NCI-H1417 (cell line): Measurements from ENCODE around the gene NCKAP5.
A peak's percentile ranks its signal among the peaks of the same experiment; 100 is the strongest.

Experiments used
- DNase-seq, 3 experiments: peaks; one replicate each; lab custom pipeline; 2025; lab: John Stamatoyannopoulos, UW

Gene NCKAP5

GRCh38 chr2:133380991-133381390 lies 187.3 kb downstream of the NCKAP5 start:
- DNase-seq, result no peak

DNA sequence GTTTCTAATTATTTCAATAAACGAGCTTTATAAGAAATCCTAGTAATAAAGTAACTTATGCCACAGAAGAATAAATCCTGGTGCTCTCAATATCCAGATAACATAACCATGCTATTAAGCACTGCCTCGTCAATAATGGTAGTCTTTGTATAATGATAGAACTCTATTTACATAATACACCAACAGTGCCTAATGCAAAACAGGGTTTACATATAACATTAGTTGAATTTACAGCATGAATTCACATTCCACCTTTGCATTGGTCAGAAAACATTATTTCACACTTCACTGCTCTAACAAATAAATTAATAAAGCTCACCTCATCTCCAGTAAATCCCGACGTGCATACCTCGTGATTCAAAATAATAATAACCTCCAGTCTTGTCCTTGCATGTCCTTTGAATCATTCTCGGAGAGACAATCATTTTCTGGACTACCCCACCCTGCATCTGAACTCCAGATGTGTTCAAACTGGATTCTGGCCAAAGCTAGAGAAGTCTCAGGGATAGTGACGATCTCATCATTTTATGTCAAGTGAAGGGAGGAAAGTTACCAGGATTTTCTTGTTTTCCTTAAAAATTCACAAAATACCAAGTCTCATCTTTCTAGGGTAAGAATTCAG lies 189.2 kb downstream of the NCKAP5 start:
- no peak for DNase-seq

DNA sequence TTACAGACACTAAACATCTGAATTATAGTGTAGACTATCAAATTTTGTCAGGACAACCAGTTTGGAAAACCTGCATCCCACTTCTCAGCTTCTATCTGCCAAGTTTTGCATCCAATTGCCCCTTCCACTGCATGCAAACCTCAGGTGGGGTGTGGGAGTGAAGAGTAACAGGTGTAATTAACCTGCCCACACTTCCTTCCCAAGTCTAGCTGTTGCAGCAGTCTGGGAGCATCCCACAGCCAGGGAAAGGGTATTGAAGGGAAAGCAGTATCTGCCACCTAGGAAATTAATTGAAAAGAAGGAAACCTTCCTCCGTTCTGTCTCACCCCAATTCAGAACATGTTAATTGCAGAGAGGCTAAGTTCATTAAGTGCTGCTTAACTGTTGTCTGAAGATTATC lies 189.9 kb downstream of the NCKAP5 start:
- DNase-seq, result no peak

GRCh38 chr2:133377599-133377998 lies 190.7 kb downstream of the NCKAP5 start:
- no peak for DNase-seq

DNA sequence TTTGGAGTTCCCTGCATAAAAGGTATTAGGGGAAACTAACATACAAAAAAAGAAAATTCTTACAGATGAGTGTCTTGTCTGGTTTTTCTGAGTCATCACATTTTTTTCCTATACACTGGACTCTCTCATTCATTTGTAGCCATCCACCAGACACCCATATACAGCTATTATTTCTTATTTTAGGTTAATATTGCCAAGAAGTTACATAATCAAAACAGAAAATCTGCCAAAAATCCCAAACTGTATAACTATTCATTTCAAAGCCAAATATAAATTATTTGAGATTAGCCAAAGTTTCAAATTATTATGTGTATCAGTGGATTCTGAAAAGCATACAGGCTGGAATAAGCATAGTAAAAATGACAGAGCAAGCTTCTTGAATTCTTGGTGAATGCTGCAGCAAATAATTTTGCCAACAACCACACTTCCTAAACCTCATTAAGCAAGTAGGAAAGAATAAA lies 191.2 kb downstream of the NCKAP5 start:
- DNase-seq, result no peak

- no peak for DNase-seq
Measured at GRCh38 chr2:133374781-133375180, 193.5 kb downstream of the NCKAP5 start.

- no peak for DNase-seq
Measured at GRCh38 chr2:133371286-133371685, 197.0 kb downstream of the NCKAP5 start.

- DNase-seq, result no peak
Measured at GRCh38 chr2:133369901-133370658, 198.2 kb downstream of the NCKAP5 start.

- DNase-seq, result no peak
Measured at GRCh38 chr2:133365117-133365516, 203.1 kb downstream of the NCKAP5 start.

DNA sequence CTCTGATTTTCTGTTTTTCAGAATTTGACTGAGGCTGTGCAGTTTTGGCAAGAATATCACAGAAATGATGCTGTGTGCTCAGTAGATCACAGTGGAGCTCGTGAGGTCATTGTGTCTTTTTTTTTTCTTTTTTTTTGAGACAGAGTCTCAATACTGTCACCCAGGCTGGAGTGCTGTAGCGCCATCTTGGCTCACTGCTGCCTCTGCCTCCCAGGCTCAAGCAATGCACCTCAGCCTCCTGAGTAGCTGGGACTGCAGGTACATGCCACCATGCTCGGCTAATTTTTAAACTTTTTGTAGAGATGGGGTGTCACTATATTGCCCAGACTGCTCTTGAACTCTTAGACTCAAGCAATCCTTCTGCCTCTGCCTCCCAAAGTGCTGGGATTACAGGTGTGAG lies 203.6 kb downstream of the NCKAP5 start:
- no peak for DNase-seq

DNA sequence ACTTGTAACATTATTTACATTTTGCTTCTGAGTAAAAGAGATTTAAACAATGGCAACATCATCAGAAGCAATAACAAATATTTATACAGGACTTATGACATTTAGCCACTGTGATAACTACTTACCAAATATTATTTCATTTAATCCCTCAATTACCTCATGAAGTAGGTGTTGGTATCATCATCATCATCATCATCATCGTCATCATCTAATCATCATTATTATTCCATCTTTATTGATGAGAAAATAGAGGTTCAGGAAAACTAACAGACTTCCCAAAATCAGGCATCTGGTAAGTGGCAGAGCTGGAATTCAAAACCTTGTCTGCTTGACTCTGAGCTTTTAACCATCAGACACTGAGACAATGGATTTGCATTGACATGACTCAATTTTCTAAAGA lies 204.4 kb downstream of the NCKAP5 start:
- DNase-seq, result no peak

DNA sequence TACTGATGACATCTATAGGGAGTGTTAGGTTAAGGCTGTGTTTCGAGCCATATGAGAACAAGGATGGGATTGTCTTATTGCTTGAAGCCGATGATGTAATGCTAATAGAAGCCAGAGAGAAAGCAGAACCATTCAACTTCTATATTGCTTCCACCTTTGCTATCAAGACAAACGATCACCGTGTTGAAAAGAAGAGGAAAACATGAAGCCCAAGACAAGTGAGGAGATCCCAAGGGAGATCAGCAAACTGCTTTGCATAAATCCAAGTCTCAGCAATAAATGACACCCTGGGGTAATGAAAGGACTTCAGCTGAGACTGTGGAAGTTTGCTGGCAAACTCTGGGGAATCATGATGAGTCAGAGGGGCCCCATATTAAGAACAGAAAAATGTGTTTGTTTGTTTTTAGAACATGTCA lies 206.2 kb downstream of the NCKAP5 start:
- DNase-seq, result no peak

DNA sequence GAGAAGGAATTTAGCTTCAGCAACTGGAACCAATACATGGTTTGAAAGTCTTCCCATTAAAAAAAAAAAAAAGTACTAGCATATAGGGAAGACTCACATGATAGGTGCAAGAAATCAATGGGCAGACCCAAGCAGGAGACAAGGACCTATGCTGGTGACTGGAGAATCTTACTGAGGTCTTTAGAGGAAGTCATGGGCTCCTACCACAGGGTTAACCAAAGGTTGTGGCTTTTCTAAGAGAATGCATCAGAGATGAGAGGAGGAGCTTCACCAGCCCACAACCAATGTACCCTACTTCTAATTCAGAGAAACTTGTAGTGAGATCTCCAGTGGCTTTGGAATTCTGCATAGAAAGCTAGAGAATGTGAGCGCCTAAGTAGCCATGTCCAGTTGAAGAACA lies 207.4 kb downstream of the NCKAP5 start:
- DNase-seq, result no peak

GRCh38 chr2:133360190-133360589 lies 208.1 kb downstream of the NCKAP5 start:
- no peak for DNase-seq

DNA sequence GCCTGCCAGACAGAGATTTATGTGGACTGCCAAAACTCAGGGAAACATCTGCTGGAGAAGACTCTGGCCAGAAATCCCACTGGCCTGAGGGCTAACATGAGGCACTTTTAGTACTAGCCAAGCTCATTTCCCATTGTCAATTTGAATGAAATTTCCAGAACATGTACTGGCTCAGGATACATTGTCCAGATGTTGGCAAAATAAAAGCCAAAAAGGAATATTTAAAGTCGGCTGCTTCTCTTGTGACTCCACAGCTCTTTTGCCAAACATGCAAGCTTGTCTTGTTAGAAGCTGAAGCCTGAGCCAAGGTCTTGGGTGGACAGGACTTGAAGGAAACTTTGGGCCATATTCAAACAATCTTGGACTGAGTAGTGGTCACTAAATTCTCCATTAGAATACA lies 215.5 kb downstream of the NCKAP5 start:
- DNase-seq, result no peak

- DNase-seq, result no peak
Measured at GRCh38 chr2:133346654-133347053, 221.6 kb downstream of the NCKAP5 start.

DNA sequence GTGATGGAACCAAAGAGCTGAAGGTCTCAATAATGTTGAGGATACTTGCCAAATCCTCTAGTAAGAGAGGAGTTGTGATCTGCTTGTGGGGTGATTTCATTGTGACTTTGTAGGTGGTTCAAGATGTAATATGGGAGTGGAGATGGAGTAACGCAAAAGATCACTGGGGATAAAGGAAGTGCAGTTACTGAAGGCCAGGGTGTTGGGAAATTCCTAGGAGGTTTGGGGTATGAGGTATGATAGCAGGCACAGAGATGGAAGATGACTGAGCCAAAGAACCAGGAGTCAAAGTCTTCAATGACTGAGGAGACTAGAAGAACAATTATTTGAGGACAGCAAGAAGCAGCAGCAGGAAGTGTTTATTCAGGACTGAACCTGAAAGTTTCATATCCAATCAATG lies 222.6 kb downstream of the NCKAP5 start:
- DNase-seq, result no peak

- DNase-seq, result peak in 1 of 3 experiments; percentile 29
Measured at GRCh38 chr2:133344849-133345248, 223.4 kb downstream of the NCKAP5 start.

DNA sequence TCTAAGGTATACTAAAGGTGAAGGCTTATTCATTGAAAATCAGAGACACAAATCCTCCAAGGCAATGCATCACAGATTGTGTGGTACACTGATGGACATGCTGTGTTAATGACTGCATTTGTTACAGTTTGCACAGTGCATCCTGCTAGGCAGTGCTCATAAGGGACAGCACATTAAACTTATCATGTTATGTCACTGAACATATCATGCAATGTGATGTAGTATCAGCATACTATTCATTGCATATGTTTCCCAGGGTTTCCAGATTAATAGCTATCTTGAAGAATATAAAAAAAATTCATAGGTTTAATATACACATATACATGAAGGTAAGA lies 225.3 kb downstream of the NCKAP5 start:
- DNase-seq, result no peak

- DNase-seq, result peak in 2 of 3 experiments; percentile 20
Measured at GRCh38 chr2:133342286-133343017, 225.8 kb downstream of the NCKAP5 start.

- DNase-seq, result no peak
Measured at GRCh38 chr2:133341575-133341974, 226.7 kb downstream of the NCKAP5 start.

DNA sequence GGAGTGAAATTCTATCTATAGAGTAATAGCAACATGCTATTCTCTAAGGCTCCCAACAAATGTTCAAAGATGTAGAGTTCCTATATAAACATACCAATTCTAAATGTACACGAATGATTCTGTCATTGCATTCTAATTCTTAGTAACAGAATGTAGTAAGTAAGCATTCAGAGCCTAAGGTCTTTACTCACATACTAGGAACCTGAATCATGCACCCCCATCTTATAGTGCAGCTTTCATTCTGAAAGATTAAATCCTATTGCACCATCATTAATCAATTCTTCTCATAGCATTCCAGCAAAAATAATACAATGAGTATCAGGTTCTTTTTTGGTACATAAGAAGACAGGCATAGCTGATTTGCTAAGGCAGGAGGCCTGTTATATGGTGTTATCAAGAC lies 230.0 kb downstream of the NCKAP5 start:
- no peak for DNase-seq

GRCh38 chr2:133334923-133335322 lies 233.3 kb downstream of the NCKAP5 start:
- DNase-seq, result no peak
